Nephron (organoid): ENCODE results near the gene KCNQ1.

Experiments
- H3K27ac Mint-ChIP-seq, 3 experiments: 2 replicates each; pipeline ENCODE4 v1.8.0; 2020; ENCODE audit warnings: mixed read lengths in 3 of 3, mild to moderate bottlenecking in 2 of 3, moderate library complexity in 1 of 3
- H3K27me3 Mint-ChIP-seq: 2 replicates; pipeline ENCODE4 v1.8.0; 2021; ENCODE audit warnings: low read depth, mild to moderate bottlenecking, moderate library complexity, mixed read lengths
- H3K36me3 Mint-ChIP-seq: 2 replicates; pipeline ENCODE4 v1.8.0; 2020; ENCODE audit warnings: low read depth, mixed read lengths
- H3K4me1 Mint-ChIP-seq: 2 replicates; pipeline ENCODE4 v1.8.0; 2020; ENCODE audit warnings: mixed read lengths
- H3K4me3 Mint-ChIP-seq, 3 experiments: 2 replicates each; pipeline ENCODE4 v1.8.0; 2020; ENCODE audit warnings: mild to moderate bottlenecking in 3 of 3, mixed read lengths in 3 of 3, moderate library complexity in 2 of 3
- H3K9me3 Mint-ChIP-seq: 2 replicates; pipeline ENCODE4 v1.8.0; 2020; ENCODE audit warnings: mixed read lengths
- TF ChIP-seq, protein P1 (sequence below), 3 experiments: fragments of 200-600 bp; sonication (generic); IDR thresholded peaks; one replicate each; pipeline ENCODE4 v1.5.0; 2021; ENCODE audit warnings: antibody characterized with exemption in 3 of 3; ENCODE audit not compliant: unreplicated experiment in 3 of 3

Gene KCNQ1

GRCh38 chr11:2859699-2860037 is 414.9 kb downstream of the KCNQ1 start:
- H3K4me3 Mint-ChIP-seq = no peak overlapping the region
- H3K9me3 Mint-ChIP-seq = no peaks in the 10 kb centered on the region
- peaks cover 2% of the 10 kb centered on the region for H3K4me1 Mint-ChIP-seq
- TF ChIP-seq, protein P1, sequence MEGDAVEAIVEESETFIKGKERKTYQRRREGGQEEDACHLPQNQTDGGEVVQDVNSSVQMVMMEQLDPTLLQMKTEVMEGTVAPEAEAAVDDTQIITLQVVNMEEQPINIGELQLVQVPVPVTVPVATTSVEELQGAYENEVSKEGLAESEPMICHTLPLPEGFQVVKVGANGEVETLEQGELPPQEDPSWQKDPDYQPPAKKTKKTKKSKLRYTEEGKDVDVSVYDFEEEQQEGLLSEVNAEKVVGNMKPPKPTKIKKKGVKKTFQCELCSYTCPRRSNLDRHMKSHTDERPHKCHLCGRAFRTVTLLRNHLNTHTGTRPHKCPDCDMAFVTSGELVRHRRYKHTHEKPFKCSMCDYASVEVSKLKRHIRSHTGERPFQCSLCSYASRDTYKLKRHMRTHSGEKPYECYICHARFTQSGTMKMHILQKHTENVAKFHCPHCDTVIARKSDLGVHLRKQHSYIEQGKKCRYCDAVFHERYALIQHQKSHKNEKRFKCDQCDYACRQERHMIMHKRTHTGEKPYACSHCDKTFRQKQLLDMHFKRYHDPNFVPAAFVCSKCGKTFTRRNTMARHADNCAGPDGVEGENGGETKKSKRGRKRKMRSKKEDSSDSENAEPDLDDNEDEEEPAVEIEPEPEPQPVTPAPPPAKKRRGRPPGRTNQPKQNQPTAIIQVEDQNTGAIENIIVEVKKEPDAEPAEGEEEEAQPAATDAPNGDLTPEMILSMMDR (IDR thresholded peaks at IDR 0.05; ENCODE audit: unreplicated experiment in 3 of 3) = no peak
- no peak overlapping the region for H3K27ac Mint-ChIP-seq
- peaks cover 47% of the 10 kb centered on the region for H3K27me3 Mint-ChIP-seq
- no peaks in the 10 kb centered on the region for H3K36me3 Mint-ChIP-seq

DNA sequence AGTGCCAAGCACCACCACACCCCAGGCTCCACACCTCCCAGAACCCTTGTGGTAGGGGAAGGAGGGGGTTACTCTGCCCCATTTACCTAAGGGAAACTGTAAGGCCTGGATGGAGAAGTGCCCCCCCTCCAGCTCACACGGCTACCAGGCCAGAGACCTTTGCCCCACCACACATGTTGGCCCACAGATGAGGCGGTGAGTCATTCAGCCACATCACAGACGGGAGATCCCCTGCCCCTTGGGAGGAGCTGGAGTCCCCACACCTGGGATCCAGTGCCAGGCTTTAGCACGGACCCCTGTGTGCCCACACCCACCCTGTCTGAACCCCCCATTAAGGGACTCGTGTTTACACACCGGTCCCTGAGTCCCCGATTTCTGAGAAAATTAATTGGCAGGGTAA is 415.8 kb downstream of the KCNQ1 start:
- no peaks in the 10 kb centered on the region for H3K36me3 Mint-ChIP-seq
- H3K4me1 Mint-ChIP-seq = peaks cover 7% of the 10 kb centered on the region
- TF ChIP-seq, protein P1 (IDR thresholded peaks at IDR 0.05; ENCODE audit: unreplicated experiment in 3 of 3) = no peak
- peaks cover 53% of the 10 kb centered on the region for H3K27me3 Mint-ChIP-seq
- no peak overlapping the region for H3K27ac Mint-ChIP-seq
- no peak overlapping the region for H3K4me3 Mint-ChIP-seq
- no peaks in the 10 kb centered on the region for H3K9me3 Mint-ChIP-seq

DNA sequence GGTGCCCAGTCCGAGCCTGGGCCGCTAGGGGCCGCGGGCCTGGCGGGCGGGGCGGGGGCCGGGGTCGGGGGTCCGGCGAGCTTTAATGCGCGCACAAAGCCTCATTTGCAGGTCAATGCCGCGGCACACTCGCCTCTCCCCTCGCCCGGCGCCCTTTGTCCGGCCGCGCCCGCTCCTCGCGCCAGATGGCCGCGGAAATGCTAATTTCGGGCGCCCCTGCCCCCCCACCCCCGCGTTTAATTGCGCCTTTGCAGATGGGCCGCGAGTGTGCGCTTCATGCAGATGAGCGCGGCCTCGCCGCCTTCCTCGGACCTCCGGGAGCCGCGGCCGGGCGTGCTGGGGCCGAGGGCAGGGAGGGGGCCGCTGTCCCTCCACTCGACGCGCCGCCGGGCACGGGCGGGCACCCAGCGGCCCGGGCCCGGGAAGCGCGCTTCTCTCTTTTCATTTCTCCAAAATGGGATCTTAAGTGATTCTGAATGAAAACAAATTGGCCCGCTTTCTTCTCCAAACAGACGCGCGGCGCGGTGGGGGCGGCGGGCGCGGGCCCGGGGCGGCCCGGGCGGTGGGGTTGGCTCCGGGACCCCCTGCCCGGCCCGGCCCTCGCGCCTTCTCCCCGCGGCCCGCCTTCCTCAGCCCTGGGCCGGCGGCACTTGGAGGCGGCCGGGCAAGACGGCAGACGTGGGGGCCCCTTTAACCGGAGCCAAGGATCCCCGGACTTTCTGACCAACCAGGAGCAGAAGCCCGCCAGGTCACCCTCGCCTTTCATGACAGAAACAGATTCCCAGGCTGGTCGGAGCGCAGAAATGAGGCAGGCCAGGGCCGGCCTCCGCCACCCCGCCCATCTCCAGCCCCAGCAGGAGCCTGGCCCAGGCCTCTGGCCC is 417.8 kb downstream of the KCNQ1 start:
- Mint-ChIP-seq H3K9me3 (no peaks in the 10 kb centered on the region), H3K4me3 (peak overlapping the region in 1 of 3 experiments; percentile 29), H3K4me1 (peaks cover 16% of the 10 kb centered on the region), H3K36me3 (no peaks in the 10 kb centered on the region), H3K27me3 (peaks cover 56% of the 10 kb centered on the region), H3K27ac (no peak overlapping the region)
- TF ChIP-seq, protein P1 (IDR thresholded peaks at IDR 0.05; ENCODE audit: unreplicated experiment in 3 of 3) = no peak

DNA sequence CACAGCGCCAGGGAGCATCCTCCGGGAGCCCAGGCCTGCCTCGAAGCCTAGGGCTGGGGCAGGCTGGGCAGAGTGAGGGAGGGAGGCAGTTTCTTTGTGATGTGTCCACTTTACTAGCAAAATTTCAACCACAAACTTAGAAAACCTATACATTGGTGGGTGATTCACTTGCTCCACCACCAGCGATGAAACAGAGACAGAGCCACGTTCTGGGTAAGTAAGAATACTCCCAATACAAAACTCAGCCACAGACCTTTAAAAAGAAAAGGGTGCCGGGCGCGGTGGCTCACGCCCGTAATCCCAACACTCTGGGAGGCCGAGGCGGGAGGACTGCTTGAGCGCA is 418.4 kb downstream of the KCNQ1 start:
- H3K27ac Mint-ChIP-seq = no peak overlapping the region
- H3K9me3 Mint-ChIP-seq = no peaks in the 10 kb centered on the region

GRCh38 chr11:2864901-2865300 is 420.1 kb downstream of the KCNQ1 start:
- peak overlapping the region; percentile 13 to 53 (median 18) for H3K4me3 Mint-ChIP-seq
- peaks cover 71% of the 10 kb centered on the region for H3K27me3 Mint-ChIP-seq
- H3K27ac Mint-ChIP-seq = peak overlapping the region in 2 of 3 experiments; percentile 12 to 53
- no peaks in the 10 kb centered on the region for H3K36me3 Mint-ChIP-seq
- H3K9me3 Mint-ChIP-seq = no peaks in the 10 kb centered on the region
- TF ChIP-seq, protein P1 (IDR thresholded peaks at IDR 0.05; ENCODE audit: unreplicated experiment in 3 of 3) = no peak
- H3K4me1 Mint-ChIP-seq = peaks cover 32% of the 10 kb centered on the region

More for the DNA sequence above, 418.4 kb downstream of the KCNQ1 start:
- peaks cover 22% of the 10 kb centered on the region for H3K4me1 Mint-ChIP-seq
- TF ChIP-seq, protein P1 (IDR thresholded peaks at IDR 0.05; ENCODE audit: unreplicated experiment in 3 of 3) = no peak
- peak overlapping the region in 1 of 3 experiments; percentile 29 for H3K4me3 Mint-ChIP-seq
- H3K36me3 Mint-ChIP-seq = no peaks in the 10 kb centered on the region
- peaks cover 63% of the 10 kb centered on the region for H3K27me3 Mint-ChIP-seq
